CD14-positive monocyte (primary cell): ENCODE measurements around the gene MUC13. TPM values are rescaled to one million over a fixed set of nuclear protein-coding genes. Genes with fewer than 3 reads are reported as not detected.

Experiments used
- DNase-seq, 3 donors: peaks; one replicate each; pipeline ENCODE4 v3.0.0-alpha.2; 2011 to 2022
- H2AFZ ChIP-seq: 2 replicates; pipeline ENCODE4 v1.6.0; 2012; ENCODE audit warnings: mild to moderate bottlenecking, low read depth, low read length, inconsistent platforms; ENCODE audit not compliant: insufficient read depth, poor library complexity, severe bottlenecking
- H3K27ac ChIP-seq, 2 donors: 1 replicate in 1 of 2; 2 replicates in 1 of 2; pipeline ENCODE4 v1.5.1; 2012 to 2013; ENCODE audit warnings: low read length in 2 of 2, control low read depth in 1 of 2, inconsistent platforms in 1 of 2, low read depth in 1 of 2, mild to moderate bottlenecking in 1 of 2
- H3K27me3 ChIP-seq, 2 donors: one replicate each; pipeline versions ENCODE4 v1.6.0 to v1.6.1; 2011 to 2013; ENCODE audit warnings: low read length in 2 of 2; ENCODE audit not compliant: control insufficient read depth in 2 of 2, insufficient read depth in 2 of 2
- H3K36me3 ChIP-seq, 2 donors: replicated peaks in 1 of 2; 1 replicate in 1 of 2; 2 replicates in 1 of 2; pipeline versions ENCODE4 v1.5.1 to v1.6.1; 2012 to 2013; ENCODE audit warnings: low read length in 2 of 2, control low read depth in 1 of 2, inconsistent platforms in 1 of 2, mild to moderate bottlenecking in 1 of 2; ENCODE audit not compliant: insufficient read depth in 2 of 2, control insufficient read depth in 1 of 2
- H3K4me1 ChIP-seq, 2 donors: 1 replicate in 1 of 2; 2 replicates in 1 of 2; pipeline versions ENCODE4 v1.5.1 to v1.6.1; 2012 to 2013; ENCODE audit warnings: low read length in 2 of 2, control low read depth in 1 of 2, inconsistent platforms in 1 of 2, mild to moderate bottlenecking in 1 of 2, moderate library complexity in 1 of 2; ENCODE audit not compliant: insufficient read depth in 2 of 2, control insufficient read depth in 1 of 2
- H3K4me2 ChIP-seq: replicated peaks from 2 replicates; pipeline ENCODE3; 2012; ENCODE audit warnings: low read length, moderate library complexity, mild to moderate bottlenecking; ENCODE audit not compliant: poor library complexity, severe bottlenecking; ENCODE audit errors: extremely low read depth
- H3K4me3 ChIP-seq, 3 experiments: fragments of 200-600 bp in 1 of 3; sonication (generic) in 1 of 3; replicated peaks in 1 of 3; 1 replicate in 2 of 3; 2 replicates in 1 of 3; pipeline ENCODE4 v1.5.1; 2011 to 2013; ENCODE audit warnings: low read length in 3 of 3, mild to moderate bottlenecking in 3 of 3, control low read depth in 2 of 3, low read depth in 2 of 3, inconsistent platforms in 1 of 3, moderate library complexity in 1 of 3
- H3K79me2 ChIP-seq: 2 replicates; pipeline ENCODE4 v1.6.0; 2012; ENCODE audit warnings: mild to moderate bottlenecking, control low read depth, inconsistent platforms, low read length, moderate library complexity; ENCODE audit not compliant: insufficient read depth
- H3K9ac ChIP-seq: 2 replicates; pipeline ENCODE4 v1.6.0; 2017; ENCODE audit warnings: low read length, mild to moderate bottlenecking; ENCODE audit not compliant: insufficient read depth, poor library complexity, severe bottlenecking
- H3K9me3 ChIP-seq, 2 donors: replicated peaks in 1 of 2; 1 replicate in 1 of 2; 2 replicates in 1 of 2; pipeline versions ENCODE4 v1.5.1 to v1.6.1; 2012 to 2013; ENCODE audit warnings: low read length in 2 of 2, control low read depth in 1 of 2; ENCODE audit not compliant: control insufficient read depth in 1 of 2, insufficient read depth in 1 of 2
- H4K20me1 ChIP-seq: 2 replicates; pipeline ENCODE4 v1.6.0; 2012; ENCODE audit warnings: mild to moderate bottlenecking, low read length, control low read depth, moderate library complexity; ENCODE audit not compliant: insufficient read depth
- H3K27ac Mint-ChIP-seq, 7 donors: one replicate each; pipeline ENCODE4 v1.8.0; 2020; ENCODE audit warnings: mild to moderate bottlenecking in 7 of 7, mixed read lengths in 7 of 7, moderate library complexity in 6 of 7, inconsistent platforms in 2 of 7
- H3K27me3 Mint-ChIP-seq, 3 donors: one replicate each; pipeline ENCODE4 v1.8.0; 2021 to 2022; ENCODE audit warnings: low read depth in 3 of 3, mild to moderate bottlenecking in 3 of 3, mixed read lengths in 3 of 3, moderate library complexity in 3 of 3, inconsistent platforms in 1 of 3
- H3K36me3 Mint-ChIP-seq, 2 donors: one replicate each; pipeline ENCODE4 v1.8.0; 2020; ENCODE audit warnings: mixed read lengths in 2 of 2, inconsistent platforms in 1 of 2, mild to moderate bottlenecking in 1 of 2
- H3K4me1 Mint-ChIP-seq: one replicate; pipeline ENCODE4 v1.8.0; 2020; ENCODE audit warnings: mild to moderate bottlenecking, mixed read lengths
- H3K4me3 Mint-ChIP-seq, 2 donors: one replicate each; pipeline ENCODE4 v1.8.0; 2020; ENCODE audit warnings: mild to moderate bottlenecking in 2 of 2, mixed read lengths in 2 of 2, moderate library complexity in 1 of 2
- H3K9me3 Mint-ChIP-seq, 7 donors: one replicate each; pipeline ENCODE4 v1.8.0; 2020 to 2022; ENCODE audit warnings: mixed read lengths in 7 of 7, mild to moderate bottlenecking in 6 of 7, moderate library complexity in 6 of 7, inconsistent platforms in 2 of 7
- CTCF ChIP-seq: fragments of 200-600 bp; IDR thresholded peaks from one replicate; pipeline ENCODE4 v1.8.0; 2022; ENCODE audit warnings: antibody characterized with exemption, mild to moderate bottlenecking
- WGBS: methylation state at CpG from one replicate; pipeline ENCODE4 v1.1.5; 2013; ENCODE audit warnings: missing lambda C conversion rate; ENCODE audit not compliant: insufficient coverage; 5-methylcytosine and 5-hydroxymethylcytosine counted together
- intact Hi-C, 2 donors: fragments of 100-400 bp; cut with micrococcal nuclease; formaldehyde crosslinking; loops; one replicate each; pipeline versions ENCODE4 v1.15.0 to v1.15.1; 2023
- polyA plus RNA-seq, 3 donors: library from polyadenylated mRNA; depleted of rRNA in 1 of 3; unstranded in 2 of 3; stranded (reverse) in 1 of 3; fragments of 300-500 nt in 2 of 3; fragments of >200 nt in 1 of 3; fragmentation: Illumina TruSeq in 2 of 3; gene quantifications; 1 replicate in 2 of 3; 2 replicates in 1 of 3; pipeline ENCODE4 v1.2.3, GENCODE V29; 2012 to 2021

Gene MUC13
- polyA plus RNA-seq, 3 donors, result not detected

- Histone ChIP-seq H3K4me3 (no peak overlapping the region), H3K36me3 (no peaks in the 10 kb centered on the region), H3K9ac (no peak overlapping the region), H3K27me3 (no peaks in the 10 kb centered on the region), H3K79me2 (no peaks in the 10 kb centered on the region), H3K4me1 (no peaks in the 10 kb centered on the region), H3K27ac (no peak overlapping the region), H3K4me2 (no peak overlapping the region), H2AFZ (no peak overlapping the region), H3K9me3 (no peaks in the 10 kb centered on the region), H4K20me1 (no peaks in the 10 kb centered on the region)
- no peak for TF ChIP-seq CTCF
- Mint-ChIP-seq H3K9me3 (peaks cover 0 to 3% (median 0%) of the 10 kb centered on the region in 7 donors), H3K27ac (no peak overlapping the region), H3K4me1 (peaks cover 2% of the 10 kb centered on the region), H3K27me3 (peaks cover 0 to 5% (median 4%) of the 10 kb centered on the region in 3 donors), H3K36me3 (no peaks in the 10 kb centered on the region), H3K4me3 (no peak overlapping the region)
- 100% methylated on average over 1 of the region's 5 CpGs for WGBS
- DNase-seq, result no peak
- intact Hi-C loops, result no loop called here
Observed at GRCh38 chr3:124938896-124939295, 4.3 kb upstream of the MUC13 start.

- Histone ChIP-seq H4K20me1 (no peaks in the 10 kb centered on the region), H3K4me2 (no peak overlapping the region), H3K27ac (no peak overlapping the region), H2AFZ (no peak overlapping the region), H3K36me3 (no peaks in the 10 kb centered on the region), H3K9ac (no peak overlapping the region), H3K79me2 (no peaks in the 10 kb centered on the region), H3K9me3 (no peaks in the 10 kb centered on the region), H3K4me1 (no peaks in the 10 kb centered on the region), H3K4me3 (no peak overlapping the region), H3K27me3 (no peaks in the 10 kb centered on the region)
- Mint-ChIP-seq H3K4me1 (peaks cover 5% of the 10 kb centered on the region), H3K9me3 (peaks cover 0 to 3% (median 0%) of the 10 kb centered on the region in 7 donors), H3K27me3 (peaks cover 0 to 12% (median 5%) of the 10 kb centered on the region in 3 donors), H3K36me3 (no peaks in the 10 kb centered on the region), H3K27ac (no peak overlapping the region), H3K4me3 (no peak overlapping the region)
- TF ChIP-seq CTCF, result no peak
- no peak for DNase-seq
- no CpG with 5 or more reads among the region's 3 CpGs for WGBS
- intact Hi-C loops, result no loop called here
Observed at GRCh38 chr3:124937049-124937448, 2.5 kb upstream of the MUC13 start.
